ENCODE data around the gene FSIP1. TPM values are rescaled to one million over a fixed set of nuclear protein-coding genes. Genes with fewer than 3 reads are reported as not detected.
A peak's percentile ranks its signal among the peaks of the same experiment; 100 is the strongest.

FSIP1 gene
- polyA plus RNA-seq, 2 of the 4 experiments (the other 2 are of a cell fraction) = 0.71 to 0.93 TPM

GRCh38 chr15:39596358-39597051 lies 186.1 kb downstream of the FSIP1 start (continued):
- TF ChIP-seq, protein P1, sequence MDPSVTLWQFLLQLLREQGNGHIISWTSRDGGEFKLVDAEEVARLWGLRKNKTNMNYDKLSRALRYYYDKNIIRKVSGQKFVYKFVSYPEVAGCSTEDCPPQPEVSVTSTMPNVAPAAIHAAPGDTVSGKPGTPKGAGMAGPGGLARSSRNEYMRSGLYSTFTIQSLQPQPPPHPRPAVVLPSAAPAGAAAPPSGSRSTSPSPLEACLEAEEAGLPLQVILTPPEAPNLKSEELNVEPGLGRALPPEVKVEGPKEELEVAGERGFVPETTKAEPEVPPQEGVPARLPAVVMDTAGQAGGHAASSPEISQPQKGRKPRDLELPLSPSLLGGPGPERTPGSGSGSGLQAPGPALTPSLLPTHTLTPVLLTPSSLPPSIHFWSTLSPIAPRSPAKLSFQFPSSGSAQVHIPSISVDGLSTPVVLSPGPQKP (IDR thresholded peaks at IDR 0.05; ENCODE audit: low read depth, low read length) = no peak
- TF ChIP-seq KDM1A (IDR thresholded peaks at IDR 0.05; ENCODE audit: low read depth) = no peak
- TF ChIP-seq ZC3H11A (IDR thresholded peaks at IDR 0.05) = no peak

- DNase-seq (ENCODE audit: low read depth in 1 of 2, low spot score in 1 of 2) = no peak
- H3K9me3 ChIP-seq = no peaks in the 10 kb centered on the region
- H3K4me1 ChIP-seq = peaks cover 37% of the 10 kb centered on the region
- peak overlapping the region in 1 of 2 experiments; percentile 53; a peak in 3 of 6 replicates for H3K27ac ChIP-seq
- no peak overlapping the region for H3K4me3 ChIP-seq
- POLR2A ChIA-PET = interaction anchor here (0.8 kb wide), 1 partner anchor 15 kb away, joined by 3 read pairs; the partner anchor contains the start of gene THBS1
- no peak for TF ChIP-seq SMC3 (IDR thresholded peaks at IDR 0.05)
- no peak for TF ChIP-seq CHD4 (IDR thresholded peaks at IDR 0.05; ENCODE audit: borderline replicate concordance)
- TF ChIP-seq EP300 (IDR thresholded peaks at IDR 0.05) = no peak
- no peak for TF ChIP-seq ZNF302 (CRISPR knock-in tag; IDR thresholded peaks at IDR 0.05)
- TF ChIP-seq CBX8 (IDR thresholded peaks at IDR 0.05) = no peak
- TF ChIP-seq CTCF (IDR thresholded peaks at IDR 0.05) = no peak
- no peak for TF ChIP-seq RFX5 (IDR thresholded peaks at IDR 0.05)
- TF ChIP-seq TFCP2L1 (CRISPR knock-in tag; IDR thresholded peaks at IDR 0.05) = no peak
- no peak for TF ChIP-seq CHD2 (IDR thresholded peaks at IDR 0.05; ENCODE audit: low read length, partially characterized antibody)
- TF ChIP-seq ZSCAN20 (CRISPR knock-in tag; IDR thresholded peaks at IDR 0.05) = no peak
- TF ChIP-seq HOXA7 (CRISPR knock-in tag; IDR thresholded peaks at IDR 0.05) = no peak
- no peak for TF ChIP-seq NPAS2 (CRISPR knock-in tag; IDR thresholded peaks at IDR 0.05; ENCODE audit: borderline replicate concordance)
- no peak for TF ChIP-seq RNF2 (IDR thresholded peaks at IDR 0.05; ENCODE audit: borderline replicate concordance, low read depth)
- no peak for TF ChIP-seq SREBF2 (IDR thresholded peaks at IDR 0.05)
- no peak for TF ChIP-seq ESRRA (IDR thresholded peaks at IDR 0.05; ENCODE audit: borderline replicate concordance, low read length)
- no peak for TF ChIP-seq CEBPB (IDR thresholded peaks at IDR 0.05)
- no peak for TF ChIP-seq ZFP36 (IDR thresholded peaks at IDR 0.05; ENCODE audit: borderline replicate concordance, partially characterized antibody)
- no peak for FAIRE-seq
- 85% methylated on average over 8 of the region's 8 CpGs for whole genome bisulfite sequencing (ENCODE audit: missing lambda C conversion rate)
- no peak for ATAC-seq
- CTCF ChIA-PET = no interaction called here
- H3K4me2 ChIP-seq = peak overlapping the region; percentile 50
Observed at GRCh38 chr15:39595338-39596221, 187.1 kb downstream of the FSIP1 start.
